ENCODE results near the gene GPR62. TPM values are rescaled to one million over a fixed set of nuclear protein-coding genes. Genes with fewer than 3 reads are reported as not detected.

GPR62 gene
- total RNA-seq, 2 experiments from 2014 or later, result not detected

DNA sequence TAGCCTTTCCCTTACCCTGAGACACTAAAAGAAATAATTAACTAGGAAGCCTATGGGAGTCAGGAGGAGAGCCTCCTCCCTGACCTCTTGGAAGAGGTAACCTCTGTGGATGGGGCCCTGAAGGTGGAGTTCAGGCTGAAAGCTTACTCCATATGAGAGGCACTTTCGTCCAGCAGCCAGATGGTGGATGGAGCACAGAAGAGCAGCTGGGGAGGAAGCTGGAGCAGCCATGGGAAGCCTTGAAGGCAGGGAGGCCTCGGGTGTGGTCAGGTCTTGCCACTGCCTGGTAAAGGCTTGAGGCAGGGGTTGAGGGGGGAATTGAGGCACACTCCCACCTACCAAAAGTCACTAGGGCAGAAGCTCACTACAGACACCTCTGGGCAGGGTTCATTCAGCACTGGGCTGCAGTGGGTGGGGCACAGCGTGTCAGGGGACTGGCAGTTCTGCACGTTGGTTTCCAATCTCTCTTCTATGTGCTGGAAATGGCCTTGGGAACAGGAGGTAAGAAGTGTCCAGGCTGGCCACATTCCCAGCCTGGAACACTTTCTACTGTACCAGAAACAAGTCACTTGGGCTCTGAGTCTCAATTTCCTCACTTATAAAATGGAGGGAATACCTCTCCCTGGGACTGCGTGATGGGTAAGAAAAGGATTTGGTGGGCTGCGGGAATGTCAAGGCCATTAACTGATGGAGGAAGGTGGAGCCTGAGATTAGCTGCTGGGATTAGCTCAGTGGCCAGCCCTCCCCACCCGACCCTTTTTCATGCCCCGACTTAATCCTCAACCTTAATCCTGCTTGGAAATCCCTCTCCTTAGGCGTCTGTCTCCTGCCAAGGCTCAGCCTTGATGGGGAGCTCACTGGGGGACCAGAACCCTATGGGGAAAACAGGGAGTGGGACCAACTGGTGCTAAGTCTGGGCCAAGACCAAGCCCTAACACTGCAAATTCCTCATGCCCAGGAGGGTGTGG, 6.7 kb downstream of the GPR62 start:
- no peaks in the 10 kb centered on the region for H4K20me1 ChIP-seq (ENCODE audit: insufficient read depth, low read length)
- H2AFZ ChIP-seq (ENCODE audit: low read length), result no peak overlapping the region
- no peak overlapping the region for H3K4me3 ChIP-seq (ENCODE audit: low read depth, low read length, poor library complexity, severe bottlenecking)
- H3K9me2 ChIP-seq (ENCODE audit: insufficient read depth, low read length), result no peaks in the 10 kb centered on the region
- no TSS peak for BruUV-seq (replicated peaks)
- ChIA-PET POLR2A (no interaction called here), CTCF (ENCODE audit: unreplicated experiment) (interaction anchor here (1.5 kb wide), 1 partner anchor 12 kb away, joined by 4 read pairs; the partner anchor contains the start of gene ABHD14B)
- no peaks in the 10 kb centered on the region for H3K36me3 ChIP-seq (ENCODE audit: insufficient read depth, low read length)
- H3K79me2 ChIP-seq (ENCODE audit: insufficient read depth, low read depth, low read length), result no peaks in the 10 kb centered on the region
- H3K4me2 ChIP-seq (ENCODE audit: low read length), result no peak overlapping the region
- no peak overlapping the region for H3K27ac ChIP-seq (ENCODE audit: low read depth, low read length, poor library complexity, severe bottlenecking)
- TF ChIP-seq, protein P1, sequence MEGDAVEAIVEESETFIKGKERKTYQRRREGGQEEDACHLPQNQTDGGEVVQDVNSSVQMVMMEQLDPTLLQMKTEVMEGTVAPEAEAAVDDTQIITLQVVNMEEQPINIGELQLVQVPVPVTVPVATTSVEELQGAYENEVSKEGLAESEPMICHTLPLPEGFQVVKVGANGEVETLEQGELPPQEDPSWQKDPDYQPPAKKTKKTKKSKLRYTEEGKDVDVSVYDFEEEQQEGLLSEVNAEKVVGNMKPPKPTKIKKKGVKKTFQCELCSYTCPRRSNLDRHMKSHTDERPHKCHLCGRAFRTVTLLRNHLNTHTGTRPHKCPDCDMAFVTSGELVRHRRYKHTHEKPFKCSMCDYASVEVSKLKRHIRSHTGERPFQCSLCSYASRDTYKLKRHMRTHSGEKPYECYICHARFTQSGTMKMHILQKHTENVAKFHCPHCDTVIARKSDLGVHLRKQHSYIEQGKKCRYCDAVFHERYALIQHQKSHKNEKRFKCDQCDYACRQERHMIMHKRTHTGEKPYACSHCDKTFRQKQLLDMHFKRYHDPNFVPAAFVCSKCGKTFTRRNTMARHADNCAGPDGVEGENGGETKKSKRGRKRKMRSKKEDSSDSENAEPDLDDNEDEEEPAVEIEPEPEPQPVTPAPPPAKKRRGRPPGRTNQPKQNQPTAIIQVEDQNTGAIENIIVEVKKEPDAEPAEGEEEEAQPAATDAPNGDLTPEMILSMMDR (conservative IDR thresholded peaks at IDR 0.05; ENCODE audit: low read length), result no peak
- TF ChIP-seq EZH2phosphoT487 (IDR thresholded peaks at IDR 0.05; ENCODE audit: borderline replicate concordance, low read depth, low read length), result no peak
- no peaks in the 10 kb centered on the region for H3K9me3 ChIP-seq (ENCODE audit: low read length)
- intact Hi-C loops (cut with micrococcal nuclease; ENCODE audit: unreplicated experiment), result no loop called here
- peaks cover under 1% of the 10 kb centered on the region for H3K4me1 ChIP-seq (ENCODE audit: insufficient read depth, low read length, poor library complexity, severe bottlenecking)
- DNase-seq (ENCODE audit: low spot score), result no peak

- Histone ChIP-seq H2AFZ (ENCODE audit: low read length) (no peak overlapping the region), H3K4me3 (ENCODE audit: low read depth, low read length, poor library complexity, severe bottlenecking) (no peak overlapping the region), H3K27ac (ENCODE audit: low read depth, low read length, poor library complexity, severe bottlenecking) (no peak overlapping the region), H3K4me1 (ENCODE audit: insufficient read depth, low read length, poor library complexity, severe bottlenecking) (peaks cover 4% of the 10 kb centered on the region), H3K4me2 (ENCODE audit: low read length) (no peak overlapping the region), H3K79me2 (ENCODE audit: insufficient read depth, low read depth, low read length) (no peaks in the 10 kb centered on the region), H3K36me3 (ENCODE audit: insufficient read depth, low read length) (no peaks in the 10 kb centered on the region), H4K20me1 (ENCODE audit: insufficient read depth, low read length) (no peaks in the 10 kb centered on the region), H3K9me2 (ENCODE audit: insufficient read depth, low read length) (no peaks in the 10 kb centered on the region), H3K9me3 (ENCODE audit: low read length) (no peaks in the 10 kb centered on the region)
- BruUV-seq (replicated peaks), result no TSS peak
- DNase-seq (ENCODE audit: low spot score), result no peak
- ChIA-PET POLR2A (no interaction called here), CTCF (ENCODE audit: unreplicated experiment) (interaction anchor here (0.6 to 1.5 kb wide), 2 partner anchors 11 to 1185 kb away, joined by 3 to 4 read pairs; partner anchors contain the start of gene ABHD14B)
- no peak for TF ChIP-seq EZH2phosphoT487 (IDR thresholded peaks at IDR 0.05; ENCODE audit: borderline replicate concordance, low read depth, low read length)
- TF ChIP-seq, protein P1 (conservative IDR thresholded peaks at IDR 0.05; ENCODE audit: low read length), result no peak
- intact Hi-C loops (cut with micrococcal nuclease; ENCODE audit: unreplicated experiment), result no loop called here
Observed at GRCh38 chr3:51962854-51963530, 7.8 kb downstream of the GPR62 start.

All from OCI-LY7 (cell line).